ENCODE results near the gene RPL15.
A peak's percentile ranks its signal among the peaks of the same experiment; 100 is the strongest.
"Not testable (repeated sequence)": the region's sequence is repeated elsewhere in the genome, so short reads cannot be mapped to it uniquely, and the experiment has no call there.

The RPL15 gene

DNA sequence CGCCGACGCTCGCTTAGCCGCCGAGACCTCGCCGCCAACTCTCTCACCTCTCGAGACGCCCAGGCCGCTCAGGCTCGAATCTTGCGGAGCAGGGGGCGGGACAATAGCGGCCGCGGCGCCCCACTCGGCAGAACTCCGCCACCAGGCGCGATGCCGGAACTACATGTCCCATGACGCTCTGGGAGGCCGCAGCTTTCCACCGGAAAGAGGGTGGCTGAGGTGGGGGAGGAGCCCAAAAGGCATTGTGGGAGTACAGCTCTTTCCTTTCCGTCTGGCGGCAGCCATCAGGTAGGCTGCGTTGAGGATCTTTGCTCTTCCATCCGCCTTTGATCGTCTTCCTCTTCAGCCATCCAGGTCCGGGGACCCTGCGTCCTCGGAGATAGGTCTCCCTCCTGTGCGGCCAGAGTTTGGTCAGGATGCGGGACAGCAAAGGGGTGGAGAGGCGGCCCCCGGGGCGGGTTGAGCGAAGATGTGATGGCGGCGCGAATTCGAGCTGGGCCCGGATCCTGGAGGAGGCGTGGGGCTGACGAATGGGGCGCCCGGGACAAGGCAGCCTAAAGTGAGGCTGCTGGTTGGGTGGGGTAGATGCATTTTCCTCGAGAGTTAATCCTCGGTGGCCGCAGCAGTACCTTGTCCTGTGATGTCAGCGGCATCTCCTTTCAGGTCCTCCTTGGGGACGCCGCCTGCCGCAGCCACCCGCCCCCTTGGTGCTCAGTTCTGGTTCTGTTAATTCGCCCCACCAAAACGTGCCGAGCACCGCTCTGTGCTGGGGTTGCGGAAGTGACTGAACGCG lies at the start of gene RPL15, which contains the start of gene NKIRAS1:
Gene RPL15, plus strand, starts transcription at position 247 of the 793 bp plus-strand sequence. CDS start 728 bp downstream, outside the sequence.
Gene NKIRAS1, minus strand, starts transcription at position 105 of the 793 bp plus-strand sequence. CDS start 6,086 bp downstream, outside the sequence.
- peak; percentile 93 to 98 for DNase-seq

- DNase-seq, result no peak
Measured at GRCh38 chr3:23867400-23867799, 49.5 kb upstream of the RPL15 start.

- no peak for DNase-seq
Measured at GRCh38 chr3:23867838-23868237, 49.1 kb upstream of the RPL15 start.

GRCh38 chr3:23869977-23870662 lies 46.8 kb upstream of the RPL15 start:
- DNase-seq, result no peak

DNA sequence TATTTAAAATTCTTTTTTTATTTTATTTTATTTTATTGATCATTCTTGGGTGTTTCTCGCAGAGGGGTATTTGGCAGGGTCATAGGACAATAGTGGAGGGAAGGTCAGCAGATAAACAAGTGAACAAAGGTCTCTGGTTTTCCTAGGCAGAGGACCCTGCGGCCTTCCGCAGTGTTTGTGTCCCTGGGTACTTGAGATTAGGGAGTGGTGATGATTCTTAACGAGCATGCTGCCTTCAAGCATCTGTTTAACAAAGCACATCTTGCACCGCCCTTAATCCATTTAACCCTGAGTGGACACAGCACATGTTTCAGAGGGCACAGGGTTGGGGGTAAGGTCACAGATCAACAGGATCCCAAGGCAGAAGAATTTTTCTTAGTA lies 46.3 kb upstream of the RPL15 start:
- DNase-seq, result not testable (repeated sequence)

- not testable (repeated sequence) for DNase-seq
Measured at GRCh38 chr3:23871361-23871760, 45.6 kb upstream of the RPL15 start.

DNA sequence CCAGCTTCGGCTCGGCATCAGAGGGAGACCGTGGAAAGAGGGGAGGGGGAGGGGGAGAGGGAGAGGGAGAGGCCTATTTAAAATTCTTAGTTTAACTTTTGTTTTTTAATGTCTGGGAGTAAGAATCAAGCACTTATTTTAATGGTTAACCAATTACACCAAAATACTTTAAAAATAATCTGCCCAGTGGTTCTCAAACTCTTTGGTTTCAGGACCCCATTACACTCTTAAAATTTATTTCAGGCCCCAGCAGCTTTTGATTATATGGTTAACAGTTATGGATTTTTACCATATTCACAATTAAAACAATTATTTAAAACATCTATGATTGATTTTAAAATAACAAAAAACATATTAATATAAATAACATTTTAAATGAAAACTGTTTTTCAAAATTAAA lies 44.6 kb upstream of the RPL15 start:
- DNase-seq, result no peak

DNA sequence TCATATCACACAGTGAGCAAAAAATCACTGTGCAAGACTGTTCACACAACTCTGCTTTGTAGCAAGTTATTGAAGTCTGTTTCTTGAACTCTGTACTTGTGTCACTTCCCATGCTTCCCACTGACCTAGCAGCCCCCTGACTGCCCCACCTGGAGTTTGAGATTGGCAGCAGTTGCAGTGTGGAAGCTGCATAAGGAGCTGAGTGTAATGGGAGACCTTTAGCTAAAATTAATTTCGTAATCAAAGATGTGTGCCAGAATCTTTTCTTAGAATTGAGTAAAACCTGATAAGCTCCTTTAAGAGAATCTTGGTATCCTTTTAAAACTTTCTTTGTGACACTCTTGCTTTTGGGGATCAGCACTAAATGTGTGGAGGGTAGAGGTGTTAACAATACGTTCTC lies 43.0 kb upstream of the RPL15 start:
- no peak for DNase-seq

- DNase-seq, result no peak
Measured at GRCh38 chr3:23874359-23875112, 42.4 kb upstream of the RPL15 start.

GRCh38 chr3:23875113-23875725 lies 41.7 kb upstream of the RPL15 start:
- DNase-seq, result no peak

DNA sequence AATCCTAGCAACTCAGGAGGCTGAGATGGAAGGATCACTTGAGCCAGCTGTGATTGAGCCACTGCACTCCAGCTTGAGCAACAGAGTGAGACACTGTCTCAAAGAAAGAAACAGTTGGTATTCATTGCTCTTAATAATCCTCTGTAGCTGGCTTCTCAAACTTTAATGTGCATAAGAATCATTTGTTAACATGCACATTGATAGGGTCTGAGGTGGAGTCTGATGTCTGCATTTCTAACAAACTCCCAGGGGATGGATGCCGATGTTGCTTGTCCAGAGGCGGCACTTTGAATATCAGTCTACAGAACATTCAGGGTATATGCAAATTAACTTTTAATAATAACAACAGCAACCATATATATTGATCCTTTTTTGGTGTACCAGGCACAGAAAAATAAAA lies 40.0 kb upstream of the RPL15 start:
- DNase-seq, result no peak

DNA sequence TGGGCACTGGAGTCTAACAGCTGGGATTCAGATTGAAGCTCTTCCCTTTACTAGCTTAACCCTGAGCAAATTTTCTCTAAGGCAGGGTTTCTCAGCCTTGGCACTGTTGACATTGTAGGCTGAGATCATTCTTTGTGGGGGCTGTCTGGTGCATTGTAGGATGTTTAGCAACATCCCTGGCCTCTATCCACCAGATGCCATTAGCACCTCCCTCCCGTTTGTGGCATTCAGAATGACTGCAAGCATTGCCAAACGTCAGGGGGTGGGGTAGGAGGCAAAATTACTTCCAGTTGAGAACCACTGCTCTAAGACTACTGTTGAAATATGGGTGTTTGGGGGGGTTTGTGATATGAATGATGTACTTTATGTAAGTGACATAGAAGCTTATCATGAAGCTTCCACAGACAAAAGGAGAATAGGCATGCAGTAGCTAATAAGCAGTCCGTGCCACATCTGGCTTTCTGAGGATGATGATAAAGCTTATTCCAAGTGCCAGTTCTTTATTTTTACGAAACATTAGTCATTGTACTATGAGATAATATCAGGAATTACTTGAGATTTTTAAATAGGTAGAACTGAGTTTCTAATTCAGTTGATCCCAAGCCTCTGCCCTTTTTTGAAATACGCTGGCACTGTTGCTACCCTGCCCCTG lies 39.5 kb upstream of the RPL15 start:
- no peak for DNase-seq

- DNase-seq, result no peak
Measured at GRCh38 chr3:23879485-23879884, 37.4 kb upstream of the RPL15 start.

GRCh38 chr3:23880703-23881339 lies 36.1 kb upstream of the RPL15 start:
- DNase-seq, result no peak

DNA sequence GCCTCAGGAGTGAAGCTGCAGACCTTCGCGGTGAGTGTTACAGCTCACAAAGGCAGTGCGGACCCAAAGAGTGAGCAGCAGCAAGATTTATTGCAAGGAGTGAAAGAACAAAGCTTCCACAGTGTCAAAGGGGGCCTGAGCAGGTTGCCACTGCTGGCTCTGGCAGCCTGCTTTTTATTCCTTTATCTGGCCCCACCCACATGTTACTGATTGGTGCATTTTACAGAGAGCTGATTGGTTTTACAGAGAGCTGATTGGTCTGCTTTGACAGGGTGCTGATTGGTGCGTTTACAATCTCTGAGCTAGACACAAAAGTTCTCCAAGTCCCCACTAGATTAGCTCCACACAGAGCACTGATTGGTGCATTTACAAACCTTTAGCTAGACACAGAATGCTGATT lies 34.9 kb upstream of the RPL15 start:
- DNase-seq, result not testable (repeated sequence)

GRCh38 chr3:23882487-23882918 lies 34.4 kb upstream of the RPL15 start:
- DNase-seq, result no peak

DNA sequence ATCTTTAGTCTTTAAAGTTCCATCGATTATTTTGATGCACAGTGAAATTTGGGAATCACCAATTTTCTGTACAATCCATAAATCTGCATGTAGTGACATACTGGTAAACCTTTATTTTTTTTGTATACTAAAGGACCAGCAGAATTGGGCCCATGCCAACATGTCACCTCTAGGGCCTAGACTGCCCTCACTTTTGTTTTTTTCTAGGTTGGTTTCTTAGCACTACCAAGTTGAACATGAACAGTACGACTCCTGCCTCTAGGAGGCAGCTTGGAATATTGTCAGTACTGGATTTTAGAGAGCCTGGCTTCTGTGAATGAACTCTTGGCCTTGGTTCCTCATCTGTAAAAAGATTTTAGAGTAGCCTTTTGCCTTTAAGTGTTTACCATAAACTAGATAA lies 32.5 kb upstream of the RPL15 start:
- DNase-seq, result no peak

- no peak for DNase-seq
Measured at GRCh38 chr3:23885210-23885609, 31.7 kb upstream of the RPL15 start.

GRCh38 chr3:23886311-23886710 lies 30.6 kb upstream of the RPL15 start:
- no peak for DNase-seq

DNA sequence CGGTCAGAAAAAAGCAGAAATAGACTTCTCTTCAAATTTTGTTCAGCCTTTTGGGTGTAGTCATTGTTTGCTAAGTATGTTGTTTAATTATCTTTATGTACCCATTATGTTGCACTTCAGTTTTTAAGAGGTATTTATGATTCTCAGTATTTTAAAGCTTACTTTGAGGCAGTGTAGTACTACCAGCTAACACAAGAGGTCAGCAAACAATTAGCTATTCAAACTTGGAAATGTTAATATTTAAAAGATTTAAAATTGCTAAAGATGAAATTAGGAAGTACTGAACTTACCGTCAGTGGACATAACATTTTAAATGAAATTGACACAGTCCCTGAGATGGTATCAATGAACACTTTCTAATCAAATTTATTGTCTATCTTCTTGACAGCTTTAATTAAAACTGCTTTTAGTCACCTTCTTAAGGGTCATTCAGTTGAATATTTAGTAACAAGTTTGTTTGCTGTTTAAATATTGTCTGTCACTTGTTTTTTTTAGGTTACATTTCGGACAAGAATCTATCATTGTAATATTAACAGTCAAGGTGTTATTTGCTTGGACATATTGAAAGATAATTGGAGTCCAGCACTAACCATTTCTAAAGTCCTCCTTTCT lies 28.2 kb upstream of the RPL15 start:
- DNase-seq, result no peak

DNA sequence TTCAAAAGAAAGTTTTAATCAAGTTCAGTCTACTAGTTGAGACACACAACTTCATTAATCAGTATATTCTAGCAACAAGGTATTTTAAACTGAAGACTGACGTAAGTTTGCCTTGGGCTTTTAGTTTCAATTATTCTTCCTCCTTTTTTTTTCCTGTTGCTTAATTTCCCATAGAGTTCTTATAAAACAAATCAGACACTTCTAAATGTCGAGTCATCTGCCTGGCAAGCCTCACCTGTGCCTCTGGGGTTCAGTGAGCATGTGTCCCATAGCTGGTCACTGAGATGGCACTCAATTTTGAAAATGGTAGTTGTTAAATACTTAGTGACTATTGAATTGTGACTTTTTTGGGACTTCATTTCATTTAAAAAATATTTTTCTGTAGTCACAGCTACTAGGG lies 27.5 kb upstream of the RPL15 start:
- no peak for DNase-seq

DNA sequence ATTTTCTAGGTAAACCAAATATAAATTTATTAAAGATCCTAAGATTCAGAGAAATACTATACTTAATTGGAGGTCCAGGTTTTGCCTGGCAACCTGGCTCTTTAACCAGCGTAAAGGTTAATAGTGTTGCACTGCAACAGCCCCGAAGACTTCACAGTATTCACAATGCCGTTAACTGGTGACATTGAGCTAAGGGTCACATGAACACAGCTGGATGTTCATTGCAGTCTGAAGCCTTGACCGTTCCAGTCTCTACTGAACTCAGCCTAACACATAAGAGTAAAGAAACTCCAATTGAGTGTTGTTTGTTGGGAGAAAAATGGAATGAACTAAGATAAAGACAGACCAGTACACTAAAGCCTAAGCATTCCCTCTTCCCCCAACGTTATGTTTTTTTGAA lies 27.0 kb upstream of the RPL15 start:
- no peak for DNase-seq

Data from stimulated activated CD4-positive, alpha-beta T cell treated with anti-CD3 and anti-CD28 coated beads, Interleukin-4, amount 100 ng/mL, for 4 hours (primary cell).